Endothelial cell of umbilical vein (primary cell): ENCODE measurements around the gene RXYLT1. TPM values are rescaled to one million over a fixed set of nuclear protein-coding genes. Genes with fewer than 3 reads are reported as not detected.

Experiments used
- BruUV-seq: library from RNA; stranded (reverse); fragments of 400-500 nt; replicated peaks from 2 replicates; lab custom pipeline; 2021; lab: Mats Ljungman, UMichigan
- CTCF ChIA-PET: fragments of 300-600, 350-600 bp; sonication (Branson Sonifier 250); formaldehyde crosslinking; loops from one replicate; lab custom pipeline; 2021; ENCODE audit warnings: antibody characterized with exemption, inconsistent platforms; lab: Charles Lee
- POLR2A ChIA-PET: fragments of 300-600, 350-600 bp; sonication (Branson Sonifier 250); formaldehyde crosslinking; loops from one replicate; lab custom pipeline; 2021; ENCODE audit warnings: antibody characterized with exemption, inconsistent platforms; lab: Charles Lee
- DNase-seq: peaks from one replicate; pipeline ENCODE4 v3.0.0-alpha.2; 2011; ENCODE audit warnings: low read depth, low spot score
- FAIRE-seq: peaks from 2 replicates; lab custom pipeline; 2011; peaks lifted over from hg19 to GRCh38; lab: Jason Lieb, UNC
- H2AFZ ChIP-seq: 2 replicates; pipeline ENCODE4 v1.6.0; 2012; ENCODE audit warnings: low read depth, low read length, control low read depth, inconsistent platforms
- H3K27ac ChIP-seq: 2 replicates; pipeline ENCODE4 v1.5.1; 2011; ENCODE audit warnings: low read depth, mild to moderate bottlenecking, control low read depth, low read length, moderate library complexity; ENCODE audit not compliant: insufficient read depth
- H3K27me3 ChIP-seq, 2 experiments: 2 replicates each; pipeline versions ENCODE4 v1.6.0 to v1.6.1; 2011; ENCODE audit warnings: low read length in 2 of 2, mixed read lengths in 1 of 2; ENCODE audit not compliant: control insufficient read depth in 2 of 2, insufficient read depth in 2 of 2
- H3K36me3 ChIP-seq, 2 experiments: 2 replicates in 1 of 2; 3 replicates in 1 of 2; pipeline ENCODE4 v1.5.1; 2011; ENCODE audit warnings: low read length in 2 of 2, mild to moderate bottlenecking in 1 of 2, moderate library complexity in 1 of 2; ENCODE audit not compliant: control insufficient read depth in 2 of 2, insufficient read depth in 2 of 2; ENCODE audit errors: extremely low read depth in 1 of 2
- H3K4me1 ChIP-seq: 3 replicates; pipeline ENCODE4 v1.5.1; 2011; ENCODE audit warnings: mild to moderate bottlenecking, low read length; ENCODE audit not compliant: control insufficient read depth, insufficient read depth; ENCODE audit errors: extremely low read depth
- H3K4me2 ChIP-seq: 2 replicates; pipeline ENCODE4 v1.6.1; 2011; ENCODE audit warnings: low read length, control low read depth, mixed read lengths; ENCODE audit not compliant: insufficient read depth
- H3K4me3 ChIP-seq, 3 experiments: fragments of 200-600 bp in 1 of 3; sonication (generic), shearing (Covaris generic) in 1 of 3; replicated peaks in 1 of 3; 2 replicates each; pipeline ENCODE4 v1.5.1; 2011 to 2016; ENCODE audit warnings: control low read depth in 3 of 3, low read length in 3 of 3, mild to moderate bottlenecking in 2 of 3, inconsistent platforms in 1 of 3, low read depth in 1 of 3, moderate library complexity in 1 of 3; ENCODE audit not compliant: insufficient read depth in 1 of 3
- H3K79me2 ChIP-seq: 2 replicates; pipeline ENCODE4 v1.6.0; 2012; ENCODE audit warnings: low read length, inconsistent platforms; ENCODE audit not compliant: control insufficient read depth, insufficient read depth
- H3K9ac ChIP-seq: replicated peaks from 2 replicates; pipeline ENCODE3; 2011; ENCODE audit warnings: low read length, control low read depth; ENCODE audit not compliant: insufficient read depth; ENCODE audit errors: extremely low read depth
- H3K9me1 ChIP-seq: replicated peaks from 3 replicates; pipeline ENCODE4 v1.6.0; 2011; ENCODE audit warnings: mild to moderate bottlenecking, low read length; ENCODE audit not compliant: control insufficient read depth, insufficient read depth; ENCODE audit errors: extremely low read depth
- H3K9me3 ChIP-seq: replicated peaks from 2 replicates; pipeline ENCODE4 v1.5.1; 2012; ENCODE audit warnings: low read length, inconsistent platforms; ENCODE audit not compliant: control insufficient read depth, insufficient read depth
- H4K20me1 ChIP-seq: replicated peaks from 2 replicates; pipeline ENCODE3; 2011; ENCODE audit warnings: mild to moderate bottlenecking, low read length; ENCODE audit not compliant: control insufficient read depth, insufficient read depth; ENCODE audit errors: extremely low read depth
- CTCF ChIP-seq, 2 donors: IDR thresholded peaks; 1 replicate in 1 of 2; 2 replicates in 1 of 2; pipeline ENCODE4 v1.5.1; 2011; ENCODE audit warnings: low read length in 2 of 2, mild to moderate bottlenecking in 2 of 2, moderate library complexity in 2 of 2, control low read depth in 1 of 2, inconsistent platforms in 1 of 2, low read depth in 1 of 2; ENCODE audit not compliant: insufficient read depth in 1 of 2; ENCODE audit errors: extremely low read depth in 1 of 2
- EZH2 ChIP-seq: IDR thresholded peaks from 2 replicates; pipeline ENCODE4 v1.6.1; 2012; ENCODE audit warnings: borderline replicate concordance, low read depth, mild to moderate bottlenecking, moderate library complexity, low read length, inconsistent platforms; ENCODE audit not compliant: severe bottlenecking
- FOS ChIP-seq: IDR thresholded peaks from 2 replicates; pipeline ENCODE4 v1.6.1; 2011; ENCODE audit warnings: mild to moderate bottlenecking, low read length, moderate library complexity, borderline replicate concordance; ENCODE audit not compliant: insufficient read depth
- GATA2 ChIP-seq: IDR thresholded peaks from 2 replicates; pipeline ENCODE4 v1.7.0; 2011; ENCODE audit warnings: low read depth, mild to moderate bottlenecking, moderate library complexity, mixed read lengths, low read length; ENCODE audit not compliant: insufficient read length, insufficient read depth
- JUN ChIP-seq: IDR thresholded peaks from 2 replicates; pipeline ENCODE4 v1.6.1; 2011; ENCODE audit warnings: borderline replicate concordance, low read depth; ENCODE audit not compliant: insufficient read length, insufficient read depth
- MAX ChIP-seq: IDR thresholded peaks from 2 replicates; pipeline ENCODE4 v1.6.1; 2011; ENCODE audit not compliant: insufficient read depth, insufficient read length
- MYC ChIP-seq: IDR thresholded peaks from one replicate; pipeline ENCODE4 v1.6.1; 2011; ENCODE audit warnings: mild to moderate bottlenecking, low read depth, low read length
- POLR2A ChIP-seq: IDR thresholded peaks from 2 replicates; pipeline ENCODE4 v1.6.1; 2012; ENCODE audit warnings: low read depth, mild to moderate bottlenecking, control low read depth, low read length
- POLR2AphosphoS5 ChIP-seq: IDR thresholded peaks from 2 replicates; pipeline ENCODE4 v1.6.1; 2012; ENCODE audit warnings: low read depth, mild to moderate bottlenecking, control low read depth, low read length, moderate library complexity; ENCODE audit not compliant: insufficient read depth
- dilution Hi-C: fragments of 300-500 bp; cut with MboI; formaldehyde crosslinking; loops from one replicate; pipeline ENCODE4 v1.15.0; 2019; ENCODE audit warnings: low sequenced_read_pairs; ENCODE audit not compliant: extremely low pct_ligation_motif_present
- intact Hi-C: fragments of 100-400 bp; cut with micrococcal nuclease; formaldehyde crosslinking; loops from one replicate; pipeline ENCODE4 v1.10.0; 2022
- polyA plus RNA-seq, 4 experiments: library from polyadenylated mRNA; depleted of rRNA in 3 of 4; stranded (reverse) in 3 of 4; unstranded in 1 of 4; fragments of >200 nt; gene quantifications; 2 replicates each; pipeline versions ENCODE4 v1.2.1 to v1.2.3, GENCODE V29; 2011 to 2012; ENCODE audit warnings: missing spikeins in 1 of 4
- total RNA-seq: library from RNA; stranded (reverse); gene quantifications from 2 replicates; pipeline ENCODE4 v1.2.3, GENCODE V29; 2021

RXYLT1 gene
- total and polyA plus RNA-seq, 2 donors (not counting 3 experiments of a cell fraction or from before 2014, with no cell fraction given) = 8.1 to 13.1 TPM

- no peak overlapping the region for H3K9ac ChIP-seq
- peaks cover 0 to 6% of the 10 kb centered on the region in 2 experiments for H3K27me3 ChIP-seq
- BruUV-seq = no TSS peak
- H4K20me1 ChIP-seq = no peaks in the 10 kb centered on the region
- intact Hi-C loops (no loop called here), dilution Hi-C loops (no loop called here)
- DNase-seq (no peak), FAIRE-seq (no peak)
- ChIA-PET CTCF (no interaction called here), POLR2A (no interaction called here)
- no peak overlapping the region for H2AFZ ChIP-seq
- no peak overlapping the region for H3K4me3 ChIP-seq
- no peaks in the 10 kb centered on the region for H3K9me3 ChIP-seq
- no peaks in the 10 kb centered on the region for H3K79me2 ChIP-seq
- TF ChIP-seq EZH2 (no peak), CTCF (IDR thresholded peaks at IDR 0.05; ENCODE audit: extremely low read depth in 1 of 2, insufficient read depth in 1 of 2, low read depth in 1 of 2, low read length in 2 of 2) (no peak), POLR2AphosphoS5 (no peak), GATA2 (no peak), MYC (no peak), JUN (no peak), FOS (no peak), POLR2A (no peak), MAX (no peak)
- no peaks in the 10 kb centered on the region for H3K4me1 ChIP-seq
- no peaks in the 10 kb centered on the region for H3K36me3 ChIP-seq
- no peak overlapping the region for H3K4me2 ChIP-seq
- no peaks in the 10 kb centered on the region for H3K9me1 ChIP-seq
- no peak overlapping the region for H3K27ac ChIP-seq
These were observed 26.0 kb upstream of the RXYLT1 start for GRCh38 chr12:63753743-63754142.
